Calu3 (cell line): ENCODE measurements around the gene MAP3K10. TPM values are rescaled to one million over a fixed set of nuclear protein-coding genes. Genes with fewer than 3 reads are reported as not detected.
"Not testable (repeated sequence)": the region's sequence is repeated elsewhere in the genome, so short reads cannot be mapped to it uniquely, and the experiment has no call there.

ENCODE experiments used
- BruUV-seq: library from RNA; stranded (reverse); fragments of 400-500 nt; replicated peaks from 2 replicates; lab custom pipeline; 2021; lab: Mats Ljungman, UMichigan
- CTCF ChIA-PET: fragments of 300-600 bp; sonication (Branson Sonifier 250); formaldehyde crosslinking; loops from one replicate; lab custom pipeline; 2022; ENCODE audit warnings: antibody characterized with exemption; lab: Charles Lee
- DNase-seq: peaks from one replicate; pipeline ENCODE4 v3.0.0; 2022
- H3K27ac Mint-ChIP-seq: one replicate; pipeline ENCODE4 v1.8.0; 2022; ENCODE audit warnings: mixed read lengths; ENCODE audit not compliant: unreplicated experiment
- H3K27me3 Mint-ChIP-seq: one replicate; pipeline ENCODE4 v1.8.0; 2022; ENCODE audit warnings: mixed read lengths; ENCODE audit not compliant: unreplicated experiment
- H3K36me3 Mint-ChIP-seq: one replicate; pipeline ENCODE4 v1.8.0; 2022; ENCODE audit warnings: mild to moderate bottlenecking, moderate library complexity, mixed read lengths; ENCODE audit not compliant: insufficient read depth, unreplicated experiment
- H3K4me1 Mint-ChIP-seq: one replicate; pipeline ENCODE4 v1.8.0; 2022; ENCODE audit warnings: mild to moderate bottlenecking, low read depth, mixed read lengths; ENCODE audit not compliant: unreplicated experiment
- H3K4me3 Mint-ChIP-seq: one replicate; pipeline ENCODE4 v1.8.0; 2022; ENCODE audit warnings: mild to moderate bottlenecking, low read depth, moderate library complexity, mixed read lengths; ENCODE audit not compliant: unreplicated experiment
- H3K9me3 Mint-ChIP-seq: one replicate; pipeline ENCODE4 v1.8.0; 2022; ENCODE audit warnings: low read depth, mixed read lengths; ENCODE audit not compliant: unreplicated experiment
- CTCF ChIP-seq: fragments of 200-600 bp; IDR thresholded peaks from one replicate; pipeline ENCODE4 v1.8.0; 2022; ENCODE audit warnings: antibody characterized with exemption; ENCODE audit not compliant: unreplicated experiment
- intact Hi-C: fragments of 100-400 bp; cut with micrococcal nuclease; formaldehyde crosslinking; loops from one replicate; pipeline ENCODE4 v1.10.0; 2022; ENCODE audit not compliant: unreplicated experiment
- total RNA-seq: library from RNA; stranded (reverse); gene quantifications from 2 replicates; pipeline ENCODE4 v1.2.3, GENCODE V29; 2022

MAP3K10 gene
- total RNA-seq, 1 experiment from 2014 or later = 30.5 TPM

GRCh38 chr19:40217934-40218890, 27.0 kb downstream of the MAP3K10 start, which contains the start of gene TTC9B:
Gene TTC9B, minus strand, starts transcription at chr19:40218384. Its CDS starts 3 bp downstream, at chr19:40218381.
- Mint-ChIP-seq H3K36me3 (peaks cover 30% of the 10 kb centered on the region), H3K4me1 (peaks cover 41% of the 10 kb centered on the region), H3K27me3 (peaks cover 16% of the 10 kb centered on the region), H3K9me3 (peaks cover 6% of the 10 kb centered on the region), H3K4me3 (peak within 1 kb of the TSS; percentile 65), H3K27ac (peak within 1 kb of the TSS; percentile 62)
- no TSS peak for BruUV-seq
- intact Hi-C loops = no loop called here
- DNase-seq = no peak
- CTCF ChIA-PET = interaction anchor here (0.5 to 0.7 kb wide), 4 partner anchors 60 to 559 kb away, joined by 3 to 5 read pairs (median 4); no protein-coding TSS in a partner anchor
- no peak for TF ChIP-seq CTCF

- Mint-ChIP-seq H3K27me3 (peaks cover 16% of the 10 kb centered on the region), H3K4me3 (peak overlapping the region; percentile 42), H3K27ac (peak overlapping the region; percentile 62), H3K36me3 (peaks cover 30% of the 10 kb centered on the region), H3K4me1 (peaks cover 41% of the 10 kb centered on the region)
- CTCF ChIA-PET = interaction anchor here (0.7 to 0.8 kb wide), 4 partner anchors 59 to 559 kb away, joined by 3 to 5 read pairs (median 4); no protein-coding TSS in a partner anchor
- intact Hi-C loops, H3K9me3 Mint-ChIP-seq, BruUV-seq, DNase-seq: not testable (repeated sequence)
These were observed 27.8 kb downstream of the MAP3K10 start for GRCh38 chr19:40219029-40219428.

GRCh38 chr19:40219721-40220276, 28.6 kb downstream of the MAP3K10 start:
- Mint-ChIP-seq H3K4me3 (peak overlapping the region; percentile 42), H3K27ac (peak overlapping the region; percentile 62)

GRCh38 chr19:40220674-40221073, 29.4 kb downstream of the MAP3K10 start:
- peaks cover 6% of the 10 kb centered on the region for H3K9me3 Mint-ChIP-seq
- H3K27ac Mint-ChIP-seq = peak overlapping the region; percentile 62
- no peak for TF ChIP-seq CTCF
- BruUV-seq = no TSS peak
- H3K27me3 Mint-ChIP-seq = peaks cover 31% of the 10 kb centered on the region
- CTCF ChIA-PET = no interaction called here
- no peak for DNase-seq
- intact Hi-C loops = no loop called here
- peaks cover 30% of the 10 kb centered on the region for H3K36me3 Mint-ChIP-seq
- H3K4me3 Mint-ChIP-seq = peak overlapping the region; percentile 42
- peaks cover 56% of the 10 kb centered on the region for H3K4me1 Mint-ChIP-seq

More at GRCh38 chr19:40219721-40220276, 28.6 kb downstream of the MAP3K10 start:
- TF ChIP-seq CTCF = no peak
- CTCF ChIA-PET = interaction anchor here (0.8 kb wide), 1 partner anchor 80 kb away, joined by 3 read pairs; no protein-coding TSS in a partner anchor
- no TSS peak for BruUV-seq
- Mint-ChIP-seq H3K4me1 (peaks cover 48% of the 10 kb centered on the region), H3K9me3 (peaks cover 6% of the 10 kb centered on the region), H3K27me3 (peaks cover 22% of the 10 kb centered on the region), H3K36me3 (peaks cover 30% of the 10 kb centered on the region)
- DNase-seq = peak; percentile 78
- intact Hi-C loops = no loop called here
